PC-9 (cell line): ENCODE measurements around the gene FAM118A. TPM values are rescaled to one million over a fixed set of nuclear protein-coding genes. Genes with fewer than 3 reads are reported as not detected.

Experiments
- BruUV-seq: library from RNA; stranded (reverse); fragments of 400-500 nt; replicated peaks from 2 replicates; lab custom pipeline; 2021; lab: Mats Ljungman, UMichigan
- CTCF ChIA-PET: fragments of 300-600 bp; sonication (Branson Sonifier 250); formaldehyde crosslinking; loops from one replicate; lab custom pipeline; 2022; ENCODE audit warnings: antibody characterized with exemption; lab: Charles Lee
- POLR2A ChIA-PET: fragments of 300-600 bp; sonication (Branson Sonifier 250); formaldehyde crosslinking; loops from one replicate; lab custom pipeline; 2022; ENCODE audit warnings: antibody characterized with exemption; ENCODE audit not compliant: unreplicated experiment; lab: Charles Lee
- DNase-seq, 2 experiments: peaks; one replicate each; pipeline versions ENCODE4 v3.0.0 to v3.0.0-alpha.2; 2015 to 2022; ENCODE audit warnings: mixed read lengths in 1 of 2
- H2AFZ ChIP-seq: fragments of 200-600 bp; sonication (generic); 2 replicates; pipeline ENCODE4 v1.8.1; 2017; ENCODE audit warnings: antibody characterized with exemption
- H3F3A ChIP-seq: fragments of 200-600 bp; sonication (generic); 2 replicates; pipeline ENCODE4 v1.8.1; 2017; ENCODE audit warnings: antibody characterized with exemption, mild to moderate bottlenecking, low read depth; ENCODE audit not compliant: insufficient read depth
- H3K27ac ChIP-seq: fragments of 200-600 bp; sonication (generic); 2 replicates; pipeline ENCODE4 v1.6.1; 2016; ENCODE audit warnings: mixed run types
- H3K27me3 ChIP-seq: fragments of 200-600 bp; sonication (generic); 2 replicates; pipeline ENCODE4 v1.6.1; 2016; ENCODE audit warnings: low read depth, mixed run types; ENCODE audit not compliant: insufficient read depth
- H3K36me3 ChIP-seq: fragments of 200-600 bp; sonication (generic); 2 replicates; pipeline ENCODE4 v1.6.1; 2016; ENCODE audit warnings: low read depth, mixed run types
- H3K4me1 ChIP-seq: fragments of 200-600 bp; sonication (generic); replicated peaks from 2 replicates; pipeline ENCODE4 v1.6.1; 2016; ENCODE audit warnings: mixed run types; ENCODE audit not compliant: insufficient read depth
- H3K4me2 ChIP-seq: fragments of 200-600 bp; sonication (generic); 2 replicates; pipeline ENCODE4 v1.6.1; 2017; ENCODE audit warnings: mixed run types
- H3K4me3 ChIP-seq: fragments of 200-600 bp; sonication (generic); 2 replicates; pipeline ENCODE4 v1.6.1; 2016; ENCODE audit warnings: mixed run types
- H3K79me2 ChIP-seq: fragments of 200-600 bp; sonication (generic); 2 replicates; pipeline ENCODE4 v1.6.1; 2017; ENCODE audit warnings: low read depth, mixed run types
- H3K9me2 ChIP-seq: fragments of 200-600 bp; sonication (generic); 2 replicates; pipeline ENCODE4 v1.8.1; 2017; ENCODE audit warnings: mild to moderate bottlenecking; ENCODE audit not compliant: insufficient read depth
- H3K9me3 ChIP-seq: fragments of 200-600 bp; sonication (generic); 2 replicates; pipeline ENCODE4 v1.8.1; 2016; ENCODE audit warnings: low read depth; ENCODE audit not compliant: insufficient read depth
- H4K20me1 ChIP-seq: fragments of 200-600 bp; sonication (generic); 2 replicates; pipeline ENCODE4 v1.8.1; 2017; ENCODE audit not compliant: insufficient read depth
- EZH2 ChIP-seq: fragments of 200-600 bp; sonication (generic); IDR thresholded peaks from 2 replicates; pipeline ENCODE4 v1.8.0; 2017; ENCODE audit warnings: antibody characterized with exemption, low read depth
- intact Hi-C: fragments of 100-400 bp; cut with micrococcal nuclease; formaldehyde crosslinking; loops from one replicate; pipeline ENCODE4 v1.10.0; 2022; ENCODE audit not compliant: unreplicated experiment
- total RNA-seq: library from RNA; stranded (reverse); gene quantifications from 2 replicates; pipeline ENCODE4 v1.2.3, GENCODE V29; 2021
- TF ChIP-seq, protein P1 (sequence below): fragments of 200-600 bp; sonication (generic); conservative IDR thresholded peaks from 2 replicates; pipeline ENCODE4 v1.6.1; 2017; ENCODE audit warnings: mixed run types, antibody characterized with exemption, mild to moderate bottlenecking, moderate library complexity

Gene FAM118A
- total RNA-seq, 1 experiment from 2014 or later, result 24.4 TPM

DNA sequence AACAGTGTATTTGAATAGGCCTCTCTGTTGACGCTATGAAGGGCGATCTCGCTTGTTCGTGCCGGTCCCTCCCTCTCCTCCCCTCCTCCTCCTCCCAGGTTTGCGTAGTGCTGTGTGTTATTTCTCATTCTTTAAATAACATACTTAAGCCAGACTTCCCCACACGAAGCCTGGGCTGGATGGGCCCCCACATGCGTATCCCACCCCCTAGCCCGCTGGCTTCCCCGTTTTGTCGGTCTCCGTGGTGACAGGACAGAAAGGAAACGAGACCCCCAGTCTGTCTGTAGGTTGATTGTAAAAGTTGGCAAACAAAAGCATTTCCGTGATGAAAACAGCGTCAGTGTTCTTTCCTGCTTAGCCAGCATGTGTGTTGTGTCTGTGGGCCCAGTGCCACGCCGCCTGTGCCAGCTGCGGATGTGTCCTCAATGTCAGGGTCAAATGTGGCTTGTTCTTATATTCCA lies 27.3 kb downstream of the FAM118A start:
- Histone ChIP-seq H2AFZ (no peak overlapping the region), H3K27me3 (no peaks in the 10 kb centered on the region), H3K9me3 (no peaks in the 10 kb centered on the region), H3K4me2 (no peak overlapping the region), H3K4me1 (no peaks in the 10 kb centered on the region), H3K79me2 (no peaks in the 10 kb centered on the region), H3K9me2 (no peaks in the 10 kb centered on the region), H3F3A (peaks cover 7% of the 10 kb centered on the region; the same call in 1 of the 2 replicates), H3K27ac (no peak overlapping the region), H4K20me1 (no peaks in the 10 kb centered on the region; the same call in 1 of the 2 replicates), H3K36me3 (peaks cover 33% of the 10 kb centered on the region; the same call in 1 of the 2 replicates), H3K4me3 (no peak overlapping the region)
- intact Hi-C loops, result no loop called here
- no TSS peak for BruUV-seq
- no peak for DNase-seq
- TF ChIP-seq EZH2, result no peak
- TF ChIP-seq, protein P1, sequence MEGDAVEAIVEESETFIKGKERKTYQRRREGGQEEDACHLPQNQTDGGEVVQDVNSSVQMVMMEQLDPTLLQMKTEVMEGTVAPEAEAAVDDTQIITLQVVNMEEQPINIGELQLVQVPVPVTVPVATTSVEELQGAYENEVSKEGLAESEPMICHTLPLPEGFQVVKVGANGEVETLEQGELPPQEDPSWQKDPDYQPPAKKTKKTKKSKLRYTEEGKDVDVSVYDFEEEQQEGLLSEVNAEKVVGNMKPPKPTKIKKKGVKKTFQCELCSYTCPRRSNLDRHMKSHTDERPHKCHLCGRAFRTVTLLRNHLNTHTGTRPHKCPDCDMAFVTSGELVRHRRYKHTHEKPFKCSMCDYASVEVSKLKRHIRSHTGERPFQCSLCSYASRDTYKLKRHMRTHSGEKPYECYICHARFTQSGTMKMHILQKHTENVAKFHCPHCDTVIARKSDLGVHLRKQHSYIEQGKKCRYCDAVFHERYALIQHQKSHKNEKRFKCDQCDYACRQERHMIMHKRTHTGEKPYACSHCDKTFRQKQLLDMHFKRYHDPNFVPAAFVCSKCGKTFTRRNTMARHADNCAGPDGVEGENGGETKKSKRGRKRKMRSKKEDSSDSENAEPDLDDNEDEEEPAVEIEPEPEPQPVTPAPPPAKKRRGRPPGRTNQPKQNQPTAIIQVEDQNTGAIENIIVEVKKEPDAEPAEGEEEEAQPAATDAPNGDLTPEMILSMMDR, result no peak
- POLR2A ChIA-PET, result no interaction called here
- CTCF ChIA-PET, result no interaction called here

DNA sequence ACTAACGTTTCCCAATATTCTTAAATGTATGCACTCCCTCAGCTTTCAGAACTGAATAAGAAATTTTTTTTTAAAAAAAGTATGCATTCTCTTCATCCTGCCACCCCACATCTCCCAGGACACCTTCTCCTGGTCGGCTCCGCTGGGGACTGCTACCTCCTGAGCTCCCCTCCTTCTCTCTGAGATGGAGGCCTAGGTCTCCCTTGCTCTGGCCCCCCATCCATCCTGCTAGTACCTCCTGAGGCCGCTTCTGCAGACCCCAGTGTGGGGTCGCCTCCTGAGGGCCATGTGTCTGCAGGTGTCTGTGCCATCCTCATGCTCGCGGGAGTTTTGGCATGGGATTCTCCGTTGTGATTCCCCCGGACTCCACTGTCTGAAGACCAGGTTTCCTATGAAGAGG lies 27.8 kb downstream of the FAM118A start:
- Histone ChIP-seq H3K9me3 (no peaks in the 10 kb centered on the region), H4K20me1 (no peaks in the 10 kb centered on the region; the same call in 1 of the 2 replicates), H3K4me3 (no peak overlapping the region), H2AFZ (no peak overlapping the region), H3K27me3 (no peaks in the 10 kb centered on the region), H3K36me3 (peaks cover 31% of the 10 kb centered on the region; the same call in 1 of the 2 replicates), H3K79me2 (no peaks in the 10 kb centered on the region), H3F3A (peaks cover 7% of the 10 kb centered on the region; the same call in 1 of the 2 replicates), H3K9me2 (no peaks in the 10 kb centered on the region), H3K4me1 (no peaks in the 10 kb centered on the region), H3K4me2 (no peak overlapping the region), H3K27ac (no peak overlapping the region)
- CTCF ChIA-PET, result no interaction called here
- TF ChIP-seq, protein P1, result no peak
- no peak for TF ChIP-seq EZH2
- BruUV-seq, result no TSS peak
- intact Hi-C loops, result no loop called here
- no peak for DNase-seq
- POLR2A ChIA-PET, result interaction anchor here (0.6 kb wide), 1 partner anchor 19 kb away, joined by 4 read pairs; no protein-coding TSS in a partner anchor

GRCh38 chr22:45338795-45339194 lies 29.1 kb downstream of the FAM118A start:
- Histone ChIP-seq H3K9me2 (no peaks in the 10 kb centered on the region), H3K9me3 (no peaks in the 10 kb centered on the region), H3K27me3 (no peaks in the 10 kb centered on the region), H2AFZ (no peak overlapping the region), H3F3A (peaks cover 7% of the 10 kb centered on the region; the same call in 1 of the 2 replicates), H3K36me3 (peaks cover 25% of the 10 kb centered on the region; the same call in 1 of the 2 replicates), H3K4me2 (no peak overlapping the region), H4K20me1 (no peaks in the 10 kb centered on the region; the same call in 1 of the 2 replicates), H3K79me2 (no peaks in the 10 kb centered on the region), H3K27ac (no peak overlapping the region), H3K4me3 (no peak overlapping the region), H3K4me1 (no peaks in the 10 kb centered on the region)
- ChIA-PET POLR2A (no interaction called here), CTCF (no interaction called here)
- BruUV-seq, result no TSS peak
- DNase-seq, result no peak
- intact Hi-C loops, result no loop called here
- TF ChIP-seq EZH2, result no peak
- TF ChIP-seq, protein P1, result no peak
